PC-9 (cell line): Measurements from ENCODE around the gene RNU1-4.
"Not testable (repeated sequence)": the region's sequence is repeated elsewhere in the genome, so short reads cannot be mapped to it uniquely, and the experiment has no call there.

ENCODE experiments used
- CTCF ChIP-seq: fragments of 200-600 bp; sonication (generic); conservative IDR thresholded peaks from 2 replicates; pipeline ENCODE4 v1.6.1; 2017; ENCODE audit warnings: mixed run types, antibody characterized with exemption, mild to moderate bottlenecking, moderate library complexity
- EZH2 ChIP-seq: fragments of 200-600 bp; sonication (generic); IDR thresholded peaks from 2 replicates; pipeline ENCODE4 v1.8.0; 2017; ENCODE audit warnings: antibody characterized with exemption, low read depth

- TF ChIP-seq CTCF, EZH2: not testable (repeated sequence)
These were observed 38.0 kb upstream of the RNU1-4 start for GRCh38 chr1:16702280-16702679.
